ENCODE measurements around the gene DHRS7B. TPM values are rescaled to one million over a fixed set of nuclear protein-coding genes. Genes with fewer than 3 reads are reported as not detected.

DHRS7B gene
- total and polyA plus RNA-seq, 2 experiments from 2014 or later, result 34.2 to 41.0 TPM

DNA sequence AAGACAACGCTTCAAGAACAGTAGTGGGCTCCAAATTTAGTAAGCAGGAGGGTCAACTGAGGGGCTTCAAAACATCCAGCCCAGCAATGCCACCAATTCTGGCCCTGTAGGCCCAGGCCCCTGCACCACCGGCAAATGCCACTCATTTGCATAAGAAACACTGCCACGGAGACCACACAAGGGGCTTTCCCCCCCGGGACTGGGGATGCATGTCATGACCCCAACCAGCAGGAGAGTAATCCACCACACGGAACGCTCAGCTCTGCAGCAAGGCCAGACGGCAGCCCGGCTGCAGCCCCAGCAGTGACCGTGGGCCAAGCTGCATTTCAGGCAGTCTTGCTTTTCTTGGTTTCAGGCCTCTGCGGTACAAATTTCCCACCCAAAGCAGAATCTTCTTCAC lies 73.1 kb downstream of the DHRS7B start:
- H3K9me3 ChIP-seq (ENCODE audit: low read depth), result no peaks in the 10 kb centered on the region
- DNase-seq (ENCODE audit: low read depth in 1 of 2, low spot score in 1 of 2), result no peak
- peaks cover 7% of the 10 kb centered on the region for H3K4me1 ChIP-seq (ENCODE audit: low read depth)
- TF ChIP-seq, protein P1, sequence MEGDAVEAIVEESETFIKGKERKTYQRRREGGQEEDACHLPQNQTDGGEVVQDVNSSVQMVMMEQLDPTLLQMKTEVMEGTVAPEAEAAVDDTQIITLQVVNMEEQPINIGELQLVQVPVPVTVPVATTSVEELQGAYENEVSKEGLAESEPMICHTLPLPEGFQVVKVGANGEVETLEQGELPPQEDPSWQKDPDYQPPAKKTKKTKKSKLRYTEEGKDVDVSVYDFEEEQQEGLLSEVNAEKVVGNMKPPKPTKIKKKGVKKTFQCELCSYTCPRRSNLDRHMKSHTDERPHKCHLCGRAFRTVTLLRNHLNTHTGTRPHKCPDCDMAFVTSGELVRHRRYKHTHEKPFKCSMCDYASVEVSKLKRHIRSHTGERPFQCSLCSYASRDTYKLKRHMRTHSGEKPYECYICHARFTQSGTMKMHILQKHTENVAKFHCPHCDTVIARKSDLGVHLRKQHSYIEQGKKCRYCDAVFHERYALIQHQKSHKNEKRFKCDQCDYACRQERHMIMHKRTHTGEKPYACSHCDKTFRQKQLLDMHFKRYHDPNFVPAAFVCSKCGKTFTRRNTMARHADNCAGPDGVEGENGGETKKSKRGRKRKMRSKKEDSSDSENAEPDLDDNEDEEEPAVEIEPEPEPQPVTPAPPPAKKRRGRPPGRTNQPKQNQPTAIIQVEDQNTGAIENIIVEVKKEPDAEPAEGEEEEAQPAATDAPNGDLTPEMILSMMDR (IDR thresholded peaks at IDR 0.05; ENCODE audit: low read depth, low read length), result no peak
- no peaks in the 10 kb centered on the region for H3K27me3 ChIP-seq
- peak overlapping the region; percentile 79 for H3K27ac ChIP-seq
- no peak overlapping the region for H3K4me3 ChIP-seq
- peaks cover 12% of the 10 kb centered on the region for H3K36me3 ChIP-seq

DNA sequence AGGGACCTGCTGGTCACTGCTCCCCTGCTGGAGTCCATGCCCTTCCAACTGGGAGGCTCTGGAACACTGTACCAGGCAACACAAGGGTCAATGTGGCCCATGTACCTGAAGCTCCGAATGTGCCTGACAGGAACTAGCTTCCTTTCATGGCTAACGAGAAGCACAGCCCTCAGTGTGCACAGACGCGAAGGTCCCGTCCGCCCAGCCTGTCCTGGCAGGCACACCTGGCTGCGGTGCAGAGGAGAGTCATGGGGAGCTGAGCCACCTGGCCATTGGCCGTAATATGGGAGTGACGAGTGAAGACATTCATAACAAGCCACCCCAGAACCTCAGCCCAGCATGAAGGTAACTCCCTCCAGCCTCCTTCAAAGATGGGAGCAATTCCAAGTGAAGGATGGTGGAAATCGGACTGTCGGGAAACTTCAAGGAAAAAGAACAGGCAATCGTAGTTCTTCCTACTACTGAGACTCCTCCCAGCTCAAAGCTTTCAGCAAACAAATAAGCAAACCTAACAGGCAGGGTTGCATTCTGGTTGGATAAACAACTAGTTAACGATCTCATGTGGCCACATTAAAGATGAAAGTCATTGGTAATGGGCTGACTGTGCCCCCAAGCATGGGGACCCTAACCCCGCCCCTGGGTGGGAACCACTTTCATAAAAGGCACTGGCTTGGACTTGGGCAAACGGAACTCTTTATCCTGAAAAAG lies 74.0 kb downstream of the DHRS7B start:
- Histone ChIP-seq H3K27ac (peak overlapping the region; percentile 79), H3K4me3 (no peak overlapping the region), H3K4me1 (ENCODE audit: low read depth) (peaks cover 14% of the 10 kb centered on the region), H3K27me3 (no peaks in the 10 kb centered on the region), H3K9me3 (ENCODE audit: low read depth) (no peaks in the 10 kb centered on the region), H3K36me3 (peaks cover 12% of the 10 kb centered on the region)
- no peak for DNase-seq (ENCODE audit: low read depth in 1 of 2, low spot score in 1 of 2)
- TF ChIP-seq, protein P1 (IDR thresholded peaks at IDR 0.05; ENCODE audit: low read depth, low read length), result no peak

DNA sequence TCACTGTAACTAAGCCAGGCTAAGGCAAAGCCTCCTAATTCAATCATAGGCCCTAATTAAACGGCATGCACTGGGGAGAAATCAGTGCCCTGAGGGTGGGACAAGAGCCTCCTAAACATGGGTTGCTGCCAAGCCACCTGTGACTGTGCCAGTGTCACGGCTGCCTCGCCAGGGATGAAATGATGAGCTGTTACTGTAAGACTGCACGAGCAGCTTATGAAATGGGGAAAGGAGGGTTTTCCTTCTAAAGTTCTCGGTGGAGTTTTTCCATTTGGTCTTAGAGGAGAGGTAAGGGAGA lies 74.5 kb downstream of the DHRS7B start:
- no peak for DNase-seq (ENCODE audit: low read depth in 1 of 2, low spot score in 1 of 2)
- Histone ChIP-seq H3K9me3 (ENCODE audit: low read depth) (no peaks in the 10 kb centered on the region), H3K36me3 (peaks cover 12% of the 10 kb centered on the region), H3K27me3 (no peaks in the 10 kb centered on the region), H3K4me3 (no peak overlapping the region), H3K4me1 (ENCODE audit: low read depth) (peaks cover 14% of the 10 kb centered on the region), H3K27ac (peak overlapping the region; percentile 79)
- TF ChIP-seq, protein P1 (IDR thresholded peaks at IDR 0.05; ENCODE audit: low read depth, low read length), result no peak

DNA sequence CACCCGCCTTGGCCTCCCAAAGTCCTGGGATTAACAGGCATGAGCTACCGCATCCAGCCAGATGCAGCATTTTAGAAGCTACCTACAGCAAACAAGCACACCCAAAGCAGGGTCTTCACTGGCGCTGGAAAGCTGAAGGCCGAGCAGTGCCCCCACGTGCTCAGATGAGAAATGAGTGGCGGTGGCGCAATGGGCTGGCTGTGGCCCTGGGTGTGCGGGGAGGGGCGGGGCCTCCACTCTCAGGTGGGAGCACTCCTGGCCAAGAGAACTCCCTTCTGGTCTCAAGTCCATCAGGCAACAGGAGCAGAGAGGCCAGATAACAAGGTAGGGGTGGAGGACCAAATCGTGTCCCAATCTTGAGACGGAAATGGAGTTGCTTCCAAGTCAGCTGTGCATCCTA lies 75.1 kb downstream of the DHRS7B start:
- H3K4me3 ChIP-seq, result no peak overlapping the region
- TF ChIP-seq, protein P1 (IDR thresholded peaks at IDR 0.05; ENCODE audit: low read depth, low read length), result no peak
- H3K27ac ChIP-seq, result no peak overlapping the region
- DNase-seq (ENCODE audit: low read depth in 1 of 2, low spot score in 1 of 2), result no peak
- peaks cover 14% of the 10 kb centered on the region for H3K4me1 ChIP-seq (ENCODE audit: low read depth)
- peaks cover 12% of the 10 kb centered on the region for H3K36me3 ChIP-seq
- H3K9me3 ChIP-seq (ENCODE audit: low read depth), result no peaks in the 10 kb centered on the region
- no peaks in the 10 kb centered on the region for H3K27me3 ChIP-seq

DNA sequence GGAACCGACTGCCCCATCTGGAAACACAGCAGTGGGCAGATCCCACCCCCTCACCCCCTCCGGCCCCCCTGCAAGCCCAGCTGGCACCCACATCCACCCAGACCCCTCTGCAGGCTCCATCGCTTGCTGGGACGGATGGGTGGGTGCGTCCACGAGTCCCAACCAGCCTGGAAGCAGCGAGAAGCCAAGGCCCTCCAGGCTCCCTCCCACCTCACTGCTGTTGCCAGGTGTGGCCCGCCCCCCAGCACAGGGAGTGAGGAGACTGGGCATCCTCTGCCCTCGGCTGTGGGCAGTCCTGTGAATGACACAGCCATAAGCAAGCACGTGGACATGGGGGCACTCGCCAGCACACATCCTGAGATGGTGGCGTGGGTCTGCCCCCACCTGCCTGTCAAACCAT lies 75.7 kb downstream of the DHRS7B start:
- DNase-seq (ENCODE audit: low read depth in 1 of 2, low spot score in 1 of 2), result no peak
- Histone ChIP-seq H3K27ac (no peak overlapping the region), H3K4me3 (no peak overlapping the region), H3K27me3 (no peaks in the 10 kb centered on the region), H3K9me3 (ENCODE audit: low read depth) (no peaks in the 10 kb centered on the region), H3K36me3 (peaks cover 9% of the 10 kb centered on the region), H3K4me1 (ENCODE audit: low read depth) (peaks cover 14% of the 10 kb centered on the region)
- TF ChIP-seq, protein P1 (IDR thresholded peaks at IDR 0.05; ENCODE audit: low read depth, low read length), result no peak
